DMS53 (cell line): ENCODE data around the gene PKNOX2.

Experiments used
- DNase-seq: peaks from one replicate; lab custom pipeline; 2025; lab: John Stamatoyannopoulos, UW

PKNOX2 gene

GRCh38 chr11:125173556-125173955 lies 9.0 kb downstream of the PKNOX2 start:
- DNase-seq = no peak

DNA sequence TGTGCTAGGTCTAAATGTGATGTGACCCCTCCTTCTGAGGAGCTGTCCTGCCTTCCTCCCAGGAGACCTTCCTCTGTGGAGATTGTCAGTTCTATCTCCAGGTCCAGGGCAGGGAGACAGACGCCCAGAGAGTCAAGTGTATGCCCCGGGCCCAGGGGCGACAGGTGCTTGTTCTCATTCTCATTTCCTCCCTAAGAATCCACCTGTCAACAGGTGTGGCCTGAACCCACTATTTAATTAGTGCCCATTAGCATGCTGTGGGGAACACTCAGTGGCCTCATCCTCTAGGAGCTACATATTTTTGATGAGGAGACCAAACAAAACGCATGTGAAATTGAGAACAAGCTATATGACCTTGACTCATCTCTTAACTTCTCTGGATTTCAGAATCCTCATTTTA lies 9.5 kb downstream of the PKNOX2 start:
- DNase-seq = no peak

- no peak for DNase-seq
Observed at GRCh38 chr11:125174686-125175085, 10.1 kb downstream of the PKNOX2 start.

DNA sequence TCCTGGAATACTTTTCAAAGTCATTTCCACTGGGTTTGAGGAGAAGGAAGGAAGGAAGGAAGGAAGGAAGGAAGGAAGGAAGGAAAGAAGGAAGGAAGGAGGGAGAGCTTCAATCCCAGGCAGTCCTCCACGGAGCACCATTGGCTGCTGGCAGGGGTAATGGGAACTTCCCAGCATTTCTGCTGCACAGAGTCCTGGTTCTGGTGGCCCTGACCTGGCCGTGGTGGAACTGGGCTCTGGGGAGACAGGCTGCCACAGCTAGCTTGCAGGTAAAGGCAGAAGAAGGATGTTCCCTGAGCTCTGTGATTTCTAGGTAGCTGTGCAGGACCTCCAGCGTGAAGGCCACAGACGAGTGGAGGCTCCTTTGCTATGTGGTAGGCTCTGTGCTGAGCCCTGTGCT lies 10.6 kb downstream of the PKNOX2 start:
- DNase-seq = no peak

DNA sequence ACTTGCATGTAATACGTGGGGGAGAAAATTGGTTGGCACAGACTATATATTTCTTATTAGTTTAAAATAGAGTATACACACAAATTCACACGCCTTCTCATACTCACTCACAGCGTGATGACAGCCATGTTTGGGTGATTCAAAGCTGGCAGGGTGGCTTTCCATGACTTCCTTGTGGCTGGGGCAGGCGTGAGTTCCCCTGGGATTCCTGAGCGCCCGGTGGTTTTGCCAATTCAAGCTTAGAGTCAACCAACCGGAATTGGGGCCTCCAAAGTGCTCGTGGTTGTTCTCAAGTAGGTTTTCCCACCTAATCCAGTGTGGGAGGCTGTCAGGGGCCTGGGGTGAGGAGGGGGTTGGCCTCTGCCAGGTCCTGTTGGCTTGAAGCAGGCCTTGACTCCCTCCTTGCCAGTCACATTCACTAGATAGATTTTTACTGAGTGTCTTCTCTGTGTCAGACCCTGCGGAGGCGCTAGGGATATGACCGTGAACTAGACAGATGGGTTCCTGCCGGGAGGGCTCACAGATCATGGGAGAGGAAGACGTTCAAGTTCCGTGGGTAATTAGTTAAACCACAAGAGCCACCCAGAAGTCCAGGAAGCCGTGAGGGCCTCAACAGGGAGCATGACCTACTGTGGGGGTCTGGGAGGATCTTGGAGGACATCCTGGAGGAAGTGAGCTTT lies 11.5 kb downstream of the PKNOX2 start:
- DNase-seq = no peak

DNA sequence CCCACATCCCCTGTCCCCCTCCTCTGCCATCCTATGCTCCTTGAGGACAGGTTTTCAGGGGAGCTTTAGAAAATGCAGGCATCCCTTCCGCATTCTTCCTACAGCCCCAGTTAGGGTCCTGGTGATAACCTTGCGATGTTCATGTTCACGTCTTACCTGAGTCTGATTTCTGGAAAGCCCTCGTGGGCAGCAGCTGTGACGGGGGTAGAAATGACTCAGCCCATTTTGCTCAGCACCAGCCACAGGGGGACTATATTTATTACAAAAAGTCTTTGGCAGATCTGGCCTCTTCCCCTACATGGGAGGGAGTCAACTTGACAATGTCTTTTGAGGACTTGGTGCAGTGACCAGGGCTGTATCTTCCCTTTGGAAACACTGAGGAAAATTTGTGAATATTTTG lies 12.3 kb downstream of the PKNOX2 start:
- no peak for DNase-seq

GRCh38 chr11:125177543-125177942 lies 13.0 kb downstream of the PKNOX2 start:
- no peak for DNase-seq

DNA sequence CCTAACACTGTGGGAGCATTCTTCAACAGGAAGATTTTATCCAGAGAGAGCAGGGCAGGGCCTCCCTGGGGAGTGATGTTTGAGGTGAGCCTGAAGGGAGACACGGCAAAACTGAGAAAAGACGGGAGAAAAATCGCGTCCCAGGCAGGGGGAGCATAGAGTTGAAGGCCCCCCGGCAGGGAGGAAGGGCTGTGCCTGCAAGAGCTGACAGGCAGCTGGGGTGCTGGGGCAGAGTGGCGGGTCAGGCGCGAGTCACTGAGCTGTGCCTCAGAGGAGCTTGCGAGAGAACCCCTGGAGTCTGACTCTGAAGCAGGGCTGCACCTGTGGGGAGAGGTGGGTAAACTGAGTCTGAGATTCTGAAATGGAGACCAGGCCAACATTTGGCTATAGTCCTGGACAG lies 14.8 kb downstream of the PKNOX2 start:
- no peak for DNase-seq

- no peak for DNase-seq
Observed at GRCh38 chr11:125179895-125180294, 15.3 kb downstream of the PKNOX2 start.

GRCh38 chr11:125180413-125181305 lies 16.1 kb downstream of the PKNOX2 start:
- no peak for DNase-seq

- DNase-seq = no peak
Observed at GRCh38 chr11:125182573-125182972, 18.0 kb downstream of the PKNOX2 start.

DNA sequence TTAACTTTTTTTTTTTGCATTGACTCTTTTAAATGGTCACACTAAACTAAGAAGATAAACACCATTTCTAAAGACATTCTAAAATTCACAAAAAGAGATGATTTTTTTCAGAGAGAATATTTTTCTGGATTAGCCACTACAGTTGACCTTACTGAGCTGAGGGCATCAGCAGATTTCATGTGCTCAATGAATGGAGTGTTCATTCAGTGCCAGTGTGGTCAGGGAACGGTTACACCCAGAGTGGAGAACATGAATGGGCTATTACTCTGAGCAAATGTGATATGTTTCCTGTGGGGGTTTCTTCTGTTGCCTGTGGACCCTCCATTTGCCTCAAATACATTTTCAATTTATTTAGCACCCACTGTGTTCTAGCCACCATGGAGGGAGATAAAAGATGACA lies 19.1 kb downstream of the PKNOX2 start:
- no peak for DNase-seq

DNA sequence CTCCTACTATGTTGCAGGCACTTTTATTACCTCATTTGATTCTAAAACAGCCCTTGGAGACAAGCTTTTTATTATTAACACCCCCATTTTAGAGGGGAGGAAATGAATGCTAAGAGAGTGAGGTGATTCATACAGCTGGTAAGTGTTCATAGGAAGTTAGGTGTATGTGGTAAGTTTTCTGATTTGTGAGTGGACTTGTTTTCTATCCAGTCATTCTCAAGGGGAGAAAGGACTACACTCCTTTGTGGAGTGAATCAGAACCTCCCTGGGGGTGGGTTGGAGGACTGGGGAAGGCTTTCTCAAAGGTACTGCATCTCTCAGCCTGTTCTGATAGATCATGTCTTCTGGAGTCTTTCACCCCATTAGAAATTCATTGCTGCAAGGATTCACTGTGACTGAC lies 23.5 kb downstream of the PKNOX2 start:
- no peak for DNase-seq

DNA sequence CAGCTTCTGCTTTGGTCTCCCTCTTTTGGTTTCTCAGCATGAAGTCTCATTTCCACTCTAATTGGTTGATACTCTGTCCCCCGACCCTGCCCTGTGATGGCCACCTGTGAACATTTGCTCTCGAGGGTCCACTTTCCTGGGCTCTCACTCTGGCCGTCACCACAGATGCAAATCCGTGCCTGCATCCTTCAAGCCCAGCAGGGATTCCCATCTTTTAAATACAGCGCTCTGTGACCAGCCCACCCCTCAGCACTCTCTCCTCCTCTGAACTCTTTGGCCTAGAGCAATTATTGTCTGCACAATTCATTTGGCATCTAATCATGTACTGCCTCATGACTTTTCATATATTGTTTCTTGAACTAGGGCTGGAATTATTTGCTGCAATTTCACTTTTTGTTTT lies 26.0 kb downstream of the PKNOX2 start:
- no peak for DNase-seq

DNA sequence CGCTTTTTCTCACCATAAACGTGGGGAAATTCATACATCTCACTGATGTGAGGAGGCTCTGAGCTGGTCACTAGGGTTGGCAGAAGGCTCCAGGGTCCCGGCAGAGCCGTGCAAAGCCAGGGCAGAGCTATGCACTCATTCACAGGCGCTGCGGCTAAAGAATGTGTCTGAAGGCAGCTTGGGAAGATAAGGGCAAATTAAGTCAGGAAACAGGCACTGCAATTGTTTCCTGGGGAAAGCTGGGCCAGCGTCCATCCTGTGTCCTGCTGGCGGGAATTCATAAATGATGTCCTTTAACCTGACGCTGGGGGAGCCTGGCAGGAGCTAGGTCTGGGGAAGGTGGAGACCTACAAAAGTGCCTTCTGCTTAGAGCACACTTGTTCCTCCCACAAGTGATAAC lies 27.6 kb downstream of the PKNOX2 start:
- no peak for DNase-seq

DNA sequence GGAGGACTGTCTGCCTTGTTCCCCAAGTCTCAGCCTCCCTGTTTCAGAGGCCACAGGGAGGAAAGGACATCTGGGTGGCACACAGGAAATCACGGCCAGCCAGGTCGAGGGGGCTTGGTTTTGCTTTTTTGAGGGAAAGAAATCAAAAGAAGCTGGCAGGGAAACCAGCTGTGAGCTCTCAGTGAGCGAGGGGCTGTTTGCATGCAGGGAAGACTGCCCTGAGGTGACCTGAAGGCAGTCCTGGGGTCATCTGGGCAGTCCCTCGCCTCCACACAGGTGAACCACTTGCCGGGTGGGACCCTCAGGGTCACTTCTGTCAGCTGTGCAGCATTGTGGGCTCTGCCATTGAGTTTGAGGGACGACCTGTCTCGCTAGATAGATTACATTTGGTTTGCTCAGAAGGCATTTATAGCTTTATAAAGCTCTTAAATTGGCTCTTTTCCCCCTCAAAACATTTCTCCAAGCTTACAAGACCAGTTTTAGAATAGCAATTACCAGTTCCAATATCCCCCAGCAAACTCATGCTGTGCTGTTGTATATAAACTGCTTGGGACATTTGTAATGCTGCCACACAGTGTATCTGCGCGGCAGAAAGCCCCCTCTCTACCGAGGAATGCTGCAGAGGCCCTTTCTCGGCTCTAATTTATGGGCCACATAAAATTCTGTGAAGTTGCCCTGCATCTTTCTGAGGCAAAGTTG lies 28.3 kb downstream of the PKNOX2 start:
- DNase-seq = no peak

GRCh38 chr11:125193416-125193726 lies 28.8 kb downstream of the PKNOX2 start:
- DNase-seq = no peak

DNA sequence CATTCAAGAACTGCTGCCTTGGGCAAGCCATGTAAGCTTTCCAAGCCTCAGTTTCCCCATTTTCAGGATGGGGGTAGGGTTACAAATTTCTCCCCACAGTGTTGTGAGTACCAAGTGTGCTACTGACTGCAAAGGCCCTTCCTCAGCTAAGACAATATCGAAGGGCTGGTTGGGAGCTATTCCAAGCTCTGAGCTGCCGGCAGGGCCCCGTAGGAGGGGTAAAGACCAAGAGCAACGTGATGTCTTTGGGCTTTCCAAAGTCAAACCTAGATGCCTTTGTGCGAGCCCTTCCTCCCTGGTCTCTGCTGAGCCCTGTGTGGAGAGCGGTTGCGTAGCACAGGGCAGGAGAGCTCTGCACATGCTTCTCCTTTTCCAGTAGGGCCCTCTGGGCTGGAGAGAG lies 29.3 kb downstream of the PKNOX2 start:
- no peak for DNase-seq

- no peak for DNase-seq
Observed at GRCh38 chr11:125199915-125200314, 35.4 kb downstream of the PKNOX2 start.

- no peak for DNase-seq
Observed at GRCh38 chr11:125200441-125200840, 35.9 kb downstream of the PKNOX2 start.

- peak; percentile 13 for DNase-seq
Observed at GRCh38 chr11:125201525-125202141, 37.1 kb downstream of the PKNOX2 start.

DNA sequence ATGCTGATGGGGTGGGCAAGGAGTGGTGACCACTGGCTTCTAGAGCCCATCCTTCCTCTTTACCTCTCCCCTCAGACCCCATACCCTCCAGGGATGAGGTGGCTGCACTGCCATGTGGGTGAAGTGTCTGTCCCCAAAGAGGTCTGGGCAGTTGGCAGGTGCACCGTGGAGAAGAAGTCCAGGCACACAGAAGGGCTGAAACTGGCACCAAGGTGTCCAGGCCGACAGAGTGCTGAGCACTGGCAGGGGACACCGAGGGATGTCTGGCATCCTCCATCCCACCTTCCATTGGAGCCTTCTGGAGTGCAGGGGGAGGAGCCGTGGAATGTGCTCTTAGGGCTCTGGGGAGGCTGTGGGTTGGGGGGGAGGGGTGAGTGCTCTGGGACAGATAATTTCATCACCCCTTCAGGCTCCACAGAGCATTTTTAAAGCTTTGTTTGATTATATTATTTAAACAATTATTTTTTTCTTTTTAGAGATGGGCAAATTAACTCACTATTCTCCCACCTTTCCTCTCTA lies 37.9 kb downstream of the PKNOX2 start:
- no peak for DNase-seq
